NCI-H2196 (cell line): ENCODE results near the gene ASS1.
"Not testable (repeated sequence)": the region's sequence is repeated elsewhere in the genome, so short reads cannot be mapped to it uniquely, and the experiment has no call there.

Experiments used
- DNase-seq: peaks from one replicate; lab custom pipeline; 2025; ENCODE audit not compliant: unreplicated experiment; lab: John Stamatoyannopoulos, UW

ASS1 gene

GRCh38 chr9:130444565-130445221 lies at the start of gene ASS1:
Gene ASS1 (plus strand): TSS chr9:130444961. CDS start chr9:130452229, 7,268 bp downstream.
- peak; percentile 80 for DNase-seq

- no peak for DNase-seq
Observed at GRCh38 chr9:130395810-130396435, 48.8 kb upstream of the ASS1 start.

GRCh38 chr9:130396581-130396980 lies 48.2 kb upstream of the ASS1 start:
- no peak for DNase-seq

GRCh38 chr9:130398487-130399240 lies 46.1 kb upstream of the ASS1 start:
- no peak for DNase-seq

GRCh38 chr9:130399768-130400167 lies 45.0 kb upstream of the ASS1 start:
- DNase-seq: no peak

GRCh38 chr9:130400870-130401269 lies 43.9 kb upstream of the ASS1 start:
- DNase-seq: no peak

GRCh38 chr9:130401742-130402141 lies 43.0 kb upstream of the ASS1 start:
- DNase-seq: not testable (repeated sequence)

GRCh38 chr9:130402243-130402642 lies 42.5 kb upstream of the ASS1 start:
- no peak for DNase-seq

- DNase-seq: no peak
Observed at GRCh38 chr9:130402645-130403440, 41.9 kb upstream of the ASS1 start.

GRCh38 chr9:130405657-130406257 lies 39.0 kb upstream of the ASS1 start:
- DNase-seq: no peak

- no peak for DNase-seq
Observed at GRCh38 chr9:130406278-130406895, 38.4 kb upstream of the ASS1 start.

GRCh38 chr9:130407916-130408663 lies 36.7 kb upstream of the ASS1 start:
- DNase-seq: no peak

- no peak for DNase-seq
Observed at GRCh38 chr9:130408669-130409068, 36.1 kb upstream of the ASS1 start.

GRCh38 chr9:130409246-130409645 lies 35.5 kb upstream of the ASS1 start:
- DNase-seq: no peak

- DNase-seq: no peak
Observed at GRCh38 chr9:130410443-130410842, 34.3 kb upstream of the ASS1 start.

GRCh38 chr9:130411566-130411915 lies 33.2 kb upstream of the ASS1 start:
- DNase-seq: no peak

GRCh38 chr9:130414081-130414731 lies 30.6 kb upstream of the ASS1 start:
- DNase-seq: no peak

- DNase-seq: no peak
Observed at GRCh38 chr9:130414910-130415746, 29.6 kb upstream of the ASS1 start.
